SK-N-SH (cell line): ENCODE data around the gene KLF18.

Experiments
- CTCF ChIP-seq: fragments of 200-600 bp; sonication (generic); IDR thresholded peaks from 2 replicates; pipeline ENCODE4 v1.6.1; 2017; ENCODE audit warnings: antibody characterized with exemption, mild to moderate bottlenecking, moderate library complexity
- NRF1 ChIP-seq: IDR thresholded peaks from 2 replicates; pipeline ENCODE4 v1.6.1; 2012; ENCODE audit warnings: low read depth, mild to moderate bottlenecking, low read length
- POLR2AphosphoS5 ChIP-seq: IDR thresholded peaks from 2 replicates; pipeline ENCODE4 v1.6.1; 2012; ENCODE audit warnings: low read depth, low read length
- RAD21 ChIP-seq: IDR thresholded peaks from 2 replicates; pipeline ENCODE4 v1.6.1; 2012; ENCODE audit warnings: mild to moderate bottlenecking, low read length
- RFX5 ChIP-seq: IDR thresholded peaks from 2 replicates; pipeline ENCODE4 v1.6.1; 2012; ENCODE audit warnings: mild to moderate bottlenecking, improper control_type of control experiment, low read length
- TCF12 ChIP-seq: IDR thresholded peaks from 2 replicates; pipeline ENCODE4 v1.4.0; 2012
- YY1 ChIP-seq: IDR thresholded peaks from 2 replicates; pipeline ENCODE4 v1.4.0; 2012; ENCODE audit warnings: low read depth, mild to moderate bottlenecking
- TF ChIP-seq, protein P1 (sequence below): IDR thresholded peaks from 2 replicates; pipeline ENCODE4 v1.4.0; 2012; ENCODE audit warnings: low read depth

DNA sequence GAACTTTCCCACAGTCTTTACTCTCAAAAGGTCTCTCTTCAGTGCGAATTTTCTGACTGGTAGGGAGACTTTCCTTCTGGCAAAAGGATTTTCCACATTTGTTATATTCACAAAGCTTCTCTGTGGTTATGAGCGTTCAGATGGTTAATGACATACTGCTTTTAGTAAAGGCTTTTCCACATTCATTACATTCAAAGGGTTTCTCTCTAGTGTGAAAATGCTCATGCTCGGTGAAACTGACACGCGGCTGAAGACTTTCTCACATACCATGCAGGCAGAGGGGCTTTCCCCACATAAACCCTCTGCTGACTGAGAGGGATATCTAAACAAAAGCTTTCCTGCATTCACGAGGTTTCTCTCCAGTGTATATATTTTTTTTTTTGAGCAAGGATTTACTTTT lies 9.9 kb upstream of the KLF18 start:
- TF ChIP-seq NRF1 (no peak), CTCF (no peak), YY1 (no peak), TCF12 (no peak), POLR2AphosphoS5 (no peak), RAD21 (no peak), RFX5 (no peak)
- TF ChIP-seq, protein P1, sequence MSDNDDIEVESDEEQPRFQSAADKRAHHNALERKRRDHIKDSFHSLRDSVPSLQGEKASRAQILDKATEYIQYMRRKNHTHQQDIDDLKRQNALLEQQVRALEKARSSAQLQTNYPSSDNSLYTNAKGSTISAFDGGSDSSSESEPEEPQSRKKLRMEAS = no peak
